Activated T-helper 1 cell treated with Interleukin-2 at 50 U/mL for 16 hours (primary cell): ENCODE results near the gene C13orf46.

ENCODE experiments used
- DNase-seq: peaks from one replicate; pipeline ENCODE4 v3.0.0-alpha.2; 2020; ENCODE audit warnings: low read depth

C13orf46 gene

GRCh38 chr13:113954046-113954835 is 19.6 kb downstream of the C13orf46 start:
- DNase-seq, result no peak

GRCh38 chr13:113953561-113953960 is 20.3 kb downstream of the C13orf46 start:
- DNase-seq, result no peak

GRCh38 chr13:113952983-113953520 is 20.8 kb downstream of the C13orf46 start:
- no peak for DNase-seq

GRCh38 chr13:113952151-113952982 is 21.5 kb downstream of the C13orf46 start:
- no peak for DNase-seq

- no peak for DNase-seq
Observed at GRCh38 chr13:113951246-113951999, 22.5 kb downstream of the C13orf46 start.

GRCh38 chr13:113950451-113951245 is 23.2 kb downstream of the C13orf46 start:
- DNase-seq, result no peak

GRCh38 chr13:113949546-113949945 is 24.3 kb downstream of the C13orf46 start:
- no peak for DNase-seq

GRCh38 chr13:113948034-113948742 is 25.7 kb downstream of the C13orf46 start:
- DNase-seq, result no peak

- DNase-seq, result no peak
Observed at GRCh38 chr13:113947311-113948033, 26.4 kb downstream of the C13orf46 start.

- no peak for DNase-seq
Observed at GRCh38 chr13:113946409-113947181, 27.3 kb downstream of the C13orf46 start.

GRCh38 chr13:113945857-113946408 is 27.9 kb downstream of the C13orf46 start:
- DNase-seq, result no peak

GRCh38 chr13:113943821-113944565 is 29.9 kb downstream of the C13orf46 start:
- DNase-seq, result no peak

- DNase-seq, result no peak
Observed at GRCh38 chr13:113942591-113943103, 31.2 kb downstream of the C13orf46 start.

- no peak for DNase-seq
Observed at GRCh38 chr13:113941571-113942191, 32.2 kb downstream of the C13orf46 start.

- no peak for DNase-seq
Observed at GRCh38 chr13:113939944-113940297, 34.0 kb downstream of the C13orf46 start.

GRCh38 chr13:113939129-113939943 is 34.5 kb downstream of the C13orf46 start:
- DNase-seq, result no peak

- DNase-seq, result no peak
Observed at GRCh38 chr13:113938716-113939115, 35.2 kb downstream of the C13orf46 start.
